HG02943 (cell line): Measurements from ENCODE around the gene ZNF527.
A peak's percentile ranks its signal among the peaks of the same experiment; 100 is the strongest.
"Not testable (repeated sequence)": the region's sequence is repeated elsewhere in the genome, so short reads cannot be mapped to it uniquely, and the experiment has no call there.

Source experiments
- ATAC-seq: cut with Tn5 transposase; IDR thresholded peaks from one replicate; pipeline ENCODE4 v1.9.1; 2021; ENCODE audit warnings: mild to moderate bottlenecking, low read depth, moderate library complexity; ENCODE audit not compliant: unreplicated experiment

Gene ZNF527

DNA sequence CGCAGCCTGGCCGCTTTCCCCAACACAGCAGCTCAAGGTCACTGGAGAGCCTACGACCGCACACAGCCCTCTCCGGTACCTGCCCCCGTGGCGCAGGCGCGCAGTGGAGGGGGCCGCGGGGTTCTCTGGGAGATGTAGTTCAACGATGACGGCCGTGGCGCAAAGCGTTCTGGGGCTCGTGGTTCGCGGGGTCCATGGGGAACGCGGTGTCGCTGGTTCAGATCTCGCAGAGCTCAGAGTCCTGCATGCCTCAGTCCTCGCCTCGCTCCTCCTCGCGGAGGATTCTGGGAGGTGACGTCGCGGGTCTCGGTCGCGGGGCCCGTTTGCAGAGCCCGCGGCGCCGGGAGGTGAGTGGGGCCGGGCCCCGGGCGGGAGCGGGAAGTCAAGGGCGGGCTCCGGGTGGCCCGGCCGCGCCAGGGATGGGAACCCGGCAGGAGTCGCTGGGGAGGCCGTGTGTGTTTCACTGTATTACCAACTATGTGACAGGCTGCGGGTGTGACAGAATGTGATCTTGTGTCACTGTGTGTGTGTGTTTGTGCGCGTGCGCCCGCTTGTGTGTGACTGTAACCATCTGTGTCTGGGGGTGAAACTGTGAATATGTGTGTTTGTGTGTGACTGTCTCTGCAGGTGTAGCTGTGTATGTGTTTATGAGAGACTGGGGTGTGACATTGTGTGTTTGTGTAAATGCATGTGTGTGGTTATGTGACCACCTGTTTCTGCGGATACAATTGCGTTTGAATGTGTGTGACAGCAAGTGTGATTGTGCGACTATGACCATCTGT, at the start of gene ZNF527:
Gene ZNF527 (plus strand): TSS at position 220 of the 782 bp plus-strand sequence. CDS start 3,100 bp downstream, outside the sequence.
- peak; percentile 97 for ATAC-seq

- no peak for ATAC-seq
Observed at GRCh38 chr19:37329686-37330085, 41.2 kb upstream of the ZNF527 start.

DNA sequence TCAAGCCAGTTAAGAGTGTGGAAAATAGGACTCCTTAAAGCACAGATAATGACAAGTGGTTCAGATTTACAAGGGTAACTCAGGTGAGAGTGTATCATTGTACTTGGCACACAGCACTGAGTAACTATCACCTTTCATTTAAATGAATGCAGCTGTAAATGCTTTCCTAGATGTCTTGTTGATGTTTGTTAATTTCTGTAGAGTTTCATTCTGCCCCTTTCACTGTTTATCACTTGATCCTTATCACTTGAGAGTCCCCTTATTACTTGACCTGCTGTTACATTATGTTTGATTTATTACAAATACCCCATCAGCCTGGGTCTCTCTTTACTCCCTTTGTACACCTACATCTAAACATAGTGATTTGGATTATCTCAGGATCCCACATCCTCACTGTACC, 38.1 kb upstream of the ZNF527 start:
- ATAC-seq, result no peak

DNA sequence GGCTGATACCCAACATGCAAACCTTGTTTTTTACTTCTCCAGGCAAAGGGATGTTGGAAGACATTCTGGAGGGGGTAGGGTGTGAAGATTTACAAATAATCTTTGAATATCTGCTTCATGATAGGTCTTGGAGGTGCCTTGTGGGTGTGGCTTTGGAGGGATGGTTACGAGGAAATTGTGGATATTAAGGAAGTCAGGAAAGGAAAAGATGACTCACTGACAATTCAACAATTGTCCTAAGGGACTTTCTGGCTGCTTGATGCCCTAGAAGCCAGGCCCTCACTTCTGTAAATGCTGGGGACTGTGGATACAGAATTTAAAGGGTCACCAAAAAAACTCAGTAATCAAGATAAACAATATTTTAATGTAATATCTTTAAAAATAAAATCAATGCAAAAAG, 37.4 kb upstream of the ZNF527 start:
- no peak for ATAC-seq

DNA sequence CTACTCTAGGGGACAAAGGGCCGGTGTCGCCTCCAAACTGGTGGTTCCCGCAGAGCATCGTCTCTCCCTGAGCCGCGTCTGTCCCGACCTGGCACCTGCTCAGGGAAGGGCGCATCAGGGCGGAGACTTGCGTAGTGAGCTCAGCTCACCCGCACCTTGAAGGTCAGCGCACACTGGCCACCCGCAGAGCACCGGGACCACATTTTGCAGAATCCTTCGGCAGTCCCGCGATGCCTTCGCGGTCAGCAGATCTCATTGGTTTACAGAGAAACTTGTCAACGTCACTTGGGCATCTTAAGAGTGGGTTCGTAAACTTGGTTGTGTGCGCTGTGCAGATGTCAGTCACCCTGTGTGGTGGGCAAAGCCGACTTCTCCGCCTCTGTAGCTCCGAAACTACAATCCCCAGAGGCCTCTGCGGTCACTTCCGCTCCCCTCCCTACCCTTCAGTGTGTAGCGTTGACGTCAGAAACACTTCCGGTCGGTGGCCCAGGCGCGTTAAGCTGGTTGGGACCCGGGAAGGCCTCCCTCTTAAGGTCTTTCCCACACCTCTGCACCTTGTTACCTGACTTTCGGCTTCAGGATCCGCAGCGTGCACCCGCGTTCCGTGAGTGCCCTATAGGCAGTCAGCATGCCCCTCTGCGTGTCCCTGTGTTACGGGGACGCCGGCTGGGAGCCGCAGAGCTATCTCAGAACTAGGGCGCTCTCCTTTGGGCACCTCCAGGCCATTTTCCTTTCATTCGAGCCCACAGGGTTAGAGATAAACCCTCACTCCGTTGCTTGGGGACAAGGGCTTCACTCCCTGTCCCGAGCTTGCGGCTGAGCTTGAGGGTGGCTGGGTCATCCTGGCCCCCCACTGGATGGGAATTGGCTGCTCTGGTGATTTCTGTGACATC, 36.5 kb upstream of the ZNF527 start:
- ATAC-seq, result no peak

DNA sequence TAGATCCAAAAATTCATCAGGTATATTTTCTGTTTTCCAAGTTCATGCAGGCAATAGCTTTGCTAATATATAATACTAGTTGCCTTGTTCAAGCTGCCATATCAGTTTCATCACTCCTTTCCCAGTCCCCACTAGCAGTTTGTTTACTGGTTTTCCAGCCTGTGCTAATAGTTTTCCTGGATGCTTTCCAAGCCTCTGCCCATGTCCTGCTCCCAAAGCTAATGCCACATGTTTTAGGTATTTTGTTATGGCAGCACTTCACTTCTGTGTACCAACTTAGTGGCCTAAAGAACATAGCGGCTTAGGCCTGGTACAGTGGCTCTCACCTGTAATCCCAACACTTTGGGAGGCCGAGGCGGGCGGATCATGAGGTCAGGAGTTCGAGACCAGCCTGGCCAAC, 28.1 kb upstream of the ZNF527 start:
- ATAC-seq, result no peak

DNA sequence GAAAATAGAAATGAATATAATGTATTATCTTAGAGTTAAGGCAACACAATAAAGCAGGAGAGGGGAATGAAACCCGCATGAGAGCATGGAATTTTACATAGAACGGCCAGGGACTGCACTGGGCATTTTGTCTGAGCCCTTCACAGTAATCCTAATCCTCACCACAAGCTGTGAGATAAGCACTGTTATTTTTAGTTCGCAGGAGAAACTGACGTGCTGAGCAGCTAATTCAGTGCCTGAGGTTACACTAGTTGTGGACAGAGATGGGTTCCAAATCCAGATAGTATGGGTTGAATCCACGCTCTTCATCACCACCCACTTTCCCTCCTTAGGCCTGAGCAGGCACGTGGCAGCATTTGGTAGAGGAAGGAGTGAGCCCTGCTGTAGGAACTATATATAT, 24.8 kb upstream of the ZNF527 start:
- no peak for ATAC-seq

DNA sequence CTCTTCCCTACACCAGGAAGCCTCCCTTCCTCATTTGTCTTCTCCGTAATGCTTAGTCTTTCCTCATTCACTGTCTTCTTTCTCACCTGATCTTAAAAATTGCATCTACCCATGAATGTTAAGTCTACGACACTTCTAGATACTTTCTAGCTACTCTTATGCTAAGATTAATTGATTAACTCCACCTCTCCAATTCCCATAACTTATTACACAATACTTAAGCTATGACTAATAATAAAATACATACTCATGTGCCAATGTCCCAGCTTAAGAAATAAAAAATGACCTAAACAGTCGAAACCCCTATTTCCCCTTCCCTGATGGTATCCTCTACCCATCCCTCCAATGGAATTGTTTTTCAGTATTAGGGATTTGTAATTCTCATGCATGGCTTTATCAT, 22.8 kb upstream of the ZNF527 start:
- ATAC-seq, result no peak

- ATAC-seq, result no peak
Observed at GRCh38 chr19:37353968-37354367, 16.9 kb upstream of the ZNF527 start.

GRCh38 chr19:37355901-37356300, 15.0 kb upstream of the ZNF527 start:
- ATAC-seq, result no peak

DNA sequence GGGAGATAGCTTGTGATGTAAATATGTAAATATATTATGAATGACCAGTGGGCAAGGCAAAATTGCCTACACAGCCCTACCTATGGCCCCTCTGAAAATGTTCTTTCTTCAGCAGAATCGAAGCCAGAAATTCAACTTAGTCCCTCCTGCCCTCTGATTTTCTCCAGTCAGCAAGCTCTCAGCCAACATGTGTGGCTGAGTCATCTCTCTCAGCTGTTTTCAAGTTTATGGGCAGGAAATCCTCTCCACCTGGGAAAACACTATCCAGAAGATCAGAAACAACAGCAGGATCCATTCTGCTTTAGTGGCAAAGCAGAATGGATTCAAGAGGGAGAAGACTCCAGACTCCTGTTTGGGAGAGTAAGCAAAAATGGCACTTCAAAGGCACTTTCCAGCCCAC, 8.9 kb upstream of the ZNF527 start:
- ATAC-seq, result no peak

GRCh38 chr19:37362733-37363132, 8.2 kb upstream of the ZNF527 start:
- no peak for ATAC-seq

DNA sequence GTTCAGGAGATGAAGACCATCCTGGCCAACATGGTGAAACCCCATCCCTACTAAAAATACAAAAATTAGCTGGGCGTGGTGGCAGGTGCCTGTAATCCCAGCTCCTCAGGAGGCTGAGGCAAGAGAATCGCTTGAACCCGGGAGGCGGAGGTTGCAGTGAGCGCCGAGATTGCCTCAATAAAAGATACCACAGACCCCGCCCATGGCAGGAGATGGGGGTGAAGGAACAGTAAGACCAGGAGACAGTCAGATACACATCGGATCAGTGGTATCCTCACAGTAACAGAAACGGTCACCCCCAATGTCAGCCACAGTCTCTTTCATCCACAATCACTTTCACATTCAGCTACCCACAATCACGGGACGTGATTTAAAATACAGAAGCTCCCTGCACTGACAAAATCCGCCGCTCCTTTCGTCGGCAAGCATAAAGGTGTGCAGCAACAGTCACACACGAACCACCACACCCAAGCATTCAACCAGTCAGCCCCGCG, 466 bp upstream of the ZNF527 start:
- ATAC-seq, result peak; percentile 37

GRCh38 chr19:37389234-37389633, 18.3 kb downstream of the ZNF527 start:
- ATAC-seq, result no peak

- ATAC-seq, result not testable (repeated sequence)
Observed at GRCh38 chr19:37391399-37391798, 20.5 kb downstream of the ZNF527 start.

GRCh38 chr19:37401078-37401477, 30.2 kb downstream of the ZNF527 start:
- ATAC-seq, result no peak

DNA sequence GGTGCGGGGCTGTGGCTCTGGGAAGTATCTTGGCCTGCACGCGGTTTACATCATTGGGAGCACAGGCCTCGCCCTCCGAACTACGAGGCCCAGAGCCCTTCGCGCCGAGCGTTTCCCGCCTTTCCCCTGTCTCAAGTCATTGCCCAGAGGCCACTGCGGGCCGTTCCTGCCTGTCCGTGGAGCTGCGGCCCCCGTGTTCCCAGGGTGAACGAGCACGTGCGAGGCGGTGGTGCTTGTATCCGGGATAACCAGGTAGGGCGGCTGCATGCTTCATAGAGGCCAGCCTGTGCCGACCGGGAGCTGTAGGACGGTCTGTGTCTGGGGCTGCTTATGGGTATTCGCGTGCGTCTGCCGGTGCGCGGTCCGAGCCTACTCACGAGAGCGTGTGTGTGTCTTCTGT, 32.5 kb downstream of the ZNF527 start:
- no peak for ATAC-seq

DNA sequence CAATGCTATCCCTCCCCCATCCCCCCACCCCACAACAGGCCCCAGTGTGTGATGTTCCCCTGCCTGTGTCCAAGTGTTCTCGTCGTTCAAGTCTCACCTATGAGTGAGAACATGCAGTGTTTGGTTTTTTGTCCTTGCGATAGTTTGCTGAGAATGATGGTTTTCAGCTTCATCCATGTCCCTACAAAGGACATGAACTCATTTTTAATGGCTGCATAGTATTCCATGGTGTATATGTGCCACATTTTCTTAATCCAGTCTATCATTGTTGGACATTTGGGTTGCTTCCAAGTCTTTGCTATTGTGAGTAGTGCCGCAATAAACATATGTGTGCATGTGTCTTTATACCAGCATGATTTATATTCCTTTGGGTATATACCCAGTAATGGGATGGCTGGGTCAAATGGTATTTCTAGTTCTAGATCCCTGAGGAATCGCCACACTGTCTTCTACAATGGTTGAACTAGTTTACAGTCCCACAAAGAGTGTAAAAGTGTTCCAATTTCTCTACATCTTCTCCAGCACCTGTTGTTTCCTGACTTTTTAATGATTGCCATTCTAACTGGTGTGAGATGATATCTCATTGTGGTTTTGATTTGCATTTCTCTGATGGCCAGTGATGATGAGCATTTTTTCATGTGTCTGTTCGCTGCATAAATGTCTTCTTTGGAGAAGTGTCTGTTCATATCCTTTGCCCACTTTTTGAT, 35.4 kb downstream of the ZNF527 start:
- not testable (repeated sequence) for ATAC-seq

GRCh38 chr19:37412700-37413099, 41.8 kb downstream of the ZNF527 start:
- no peak for ATAC-seq

- no peak for ATAC-seq
Observed at GRCh38 chr19:37413313-37414084, 42.6 kb downstream of the ZNF527 start.
